Neural crest cell (in vitro differentiated cells): Measurements from ENCODE around the gene NSD2. TPM values are rescaled to one million over a fixed set of nuclear protein-coding genes. Genes with fewer than 3 reads are reported as not detected.

Source experiments
- DNase-seq: peaks from one replicate; pipeline ENCODE4 v3.0.0; 2021; ENCODE audit warnings: low read depth, mixed read lengths, low spot score
- H3K27ac Mint-ChIP-seq: one replicate; pipeline ENCODE4 v1.8.0; 2021; ENCODE audit warnings: mild to moderate bottlenecking, mixed read lengths; ENCODE audit not compliant: unreplicated experiment
- H3K27me3 Mint-ChIP-seq: 2 replicates; pipeline ENCODE4 v1.8.0; 2021; ENCODE audit warnings: low read depth, mild to moderate bottlenecking, mixed read lengths
- H3K36me3 Mint-ChIP-seq: 2 replicates; pipeline ENCODE4 v1.8.0; 2021; ENCODE audit warnings: low read depth, mild to moderate bottlenecking, mixed read lengths
- H3K4me1 Mint-ChIP-seq: 2 replicates; pipeline ENCODE4 v1.8.0; 2021; ENCODE audit warnings: mixed read lengths
- H3K4me3 Mint-ChIP-seq: one replicate; pipeline ENCODE4 v1.8.0; 2021; ENCODE audit warnings: mild to moderate bottlenecking, mixed read lengths
- H3K9me3 Mint-ChIP-seq: 2 replicates; pipeline ENCODE4 v1.8.0; 2021; ENCODE audit warnings: mixed read lengths
- total RNA-seq: library from RNA; stranded (reverse); gene quantifications from 2 replicates; pipeline ENCODE4 v1.2.1, GENCODE V29; 2021
- TF ChIP-seq, protein P1 (sequence below): fragments of 200-600 bp; sonication (generic); conservative IDR thresholded peaks from 2 replicates; pipeline ENCODE4 v1.5.0; 2021; ENCODE audit warnings: antibody characterized with exemption, mild to moderate bottlenecking

NSD2 gene
- total RNA-seq, 1 donor from 2014 or later, result 274 TPM

DNA sequence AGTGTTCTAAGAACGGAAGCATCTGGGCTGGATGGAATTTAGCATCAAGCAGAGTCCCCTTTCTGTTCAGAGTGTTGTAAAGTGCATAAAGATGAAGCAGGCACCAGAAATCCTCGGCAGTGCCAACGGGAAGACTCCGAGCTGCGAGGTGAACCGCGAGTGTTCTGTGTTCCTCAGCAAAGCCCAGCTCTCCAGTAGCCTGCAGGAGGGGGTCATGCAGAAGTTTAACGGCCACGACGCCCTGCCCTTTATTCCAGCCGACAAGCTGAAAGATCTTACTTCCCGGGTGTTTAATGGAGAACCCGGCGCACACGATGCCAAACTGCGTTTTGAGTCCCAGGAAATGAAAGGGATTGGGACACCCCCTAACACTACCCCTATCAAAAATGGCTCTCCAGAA, 29.4 kb downstream of the NSD2 start:
- Mint-ChIP-seq H3K27me3 (no peaks in the 10 kb centered on the region), H3K9me3 (no peaks in the 10 kb centered on the region), H3K4me1 (peaks cover 11% of the 10 kb centered on the region), H3K4me3 (no peak overlapping the region), H3K36me3 (peaks cover 8% of the 10 kb centered on the region), H3K27ac (peak overlapping the region; percentile 1)
- TF ChIP-seq, protein P1, sequence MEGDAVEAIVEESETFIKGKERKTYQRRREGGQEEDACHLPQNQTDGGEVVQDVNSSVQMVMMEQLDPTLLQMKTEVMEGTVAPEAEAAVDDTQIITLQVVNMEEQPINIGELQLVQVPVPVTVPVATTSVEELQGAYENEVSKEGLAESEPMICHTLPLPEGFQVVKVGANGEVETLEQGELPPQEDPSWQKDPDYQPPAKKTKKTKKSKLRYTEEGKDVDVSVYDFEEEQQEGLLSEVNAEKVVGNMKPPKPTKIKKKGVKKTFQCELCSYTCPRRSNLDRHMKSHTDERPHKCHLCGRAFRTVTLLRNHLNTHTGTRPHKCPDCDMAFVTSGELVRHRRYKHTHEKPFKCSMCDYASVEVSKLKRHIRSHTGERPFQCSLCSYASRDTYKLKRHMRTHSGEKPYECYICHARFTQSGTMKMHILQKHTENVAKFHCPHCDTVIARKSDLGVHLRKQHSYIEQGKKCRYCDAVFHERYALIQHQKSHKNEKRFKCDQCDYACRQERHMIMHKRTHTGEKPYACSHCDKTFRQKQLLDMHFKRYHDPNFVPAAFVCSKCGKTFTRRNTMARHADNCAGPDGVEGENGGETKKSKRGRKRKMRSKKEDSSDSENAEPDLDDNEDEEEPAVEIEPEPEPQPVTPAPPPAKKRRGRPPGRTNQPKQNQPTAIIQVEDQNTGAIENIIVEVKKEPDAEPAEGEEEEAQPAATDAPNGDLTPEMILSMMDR, result no peak
- DNase-seq, result no peak

GRCh38 chr4:1901127-1901526, 29.9 kb downstream of the NSD2 start:
- peaks cover 8% of the 10 kb centered on the region for H3K36me3 Mint-ChIP-seq
- TF ChIP-seq, protein P1, result no peak

DNA sequence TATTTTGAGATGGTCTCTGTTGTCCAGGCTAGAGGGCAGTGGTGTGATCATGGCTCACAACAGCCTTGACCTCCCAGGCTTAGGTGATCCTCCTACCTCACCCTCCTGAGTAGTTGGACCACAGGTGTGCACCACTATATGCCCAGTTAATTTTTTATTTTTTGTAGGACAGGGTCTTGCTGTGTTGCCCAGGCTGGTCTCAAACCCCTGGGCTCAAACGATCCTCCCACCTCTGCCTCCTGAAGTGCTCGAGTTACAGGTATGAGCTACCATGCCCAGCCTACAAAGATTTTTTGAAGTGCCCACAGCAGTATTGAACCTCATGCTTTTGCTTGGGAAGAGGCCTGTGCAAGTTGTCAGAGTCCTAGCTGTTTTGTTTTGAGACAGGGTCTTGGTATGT, 31.1 kb downstream of the NSD2 start:
- no peak overlapping the region for H3K27ac Mint-ChIP-seq
- no peak overlapping the region for H3K4me3 Mint-ChIP-seq
- H3K27me3 Mint-ChIP-seq, result no peaks in the 10 kb centered on the region
- TF ChIP-seq, protein P1, result no peak
- H3K4me1 Mint-ChIP-seq, result peaks cover 14% of the 10 kb centered on the region
- peaks cover 8% of the 10 kb centered on the region for H3K36me3 Mint-ChIP-seq
- no peak for DNase-seq
- H3K9me3 Mint-ChIP-seq, result no peaks in the 10 kb centered on the region

More at GRCh38 chr4:1901127-1901526, 29.9 kb downstream of the NSD2 start:
- H3K4me3 Mint-ChIP-seq, result no peak overlapping the region
- DNase-seq, result no peak
- no peaks in the 10 kb centered on the region for H3K9me3 Mint-ChIP-seq
- H3K27me3 Mint-ChIP-seq, result no peaks in the 10 kb centered on the region
- H3K27ac Mint-ChIP-seq, result peak overlapping the region; percentile 1
- H3K4me1 Mint-ChIP-seq, result peaks cover 11% of the 10 kb centered on the region

DNA sequence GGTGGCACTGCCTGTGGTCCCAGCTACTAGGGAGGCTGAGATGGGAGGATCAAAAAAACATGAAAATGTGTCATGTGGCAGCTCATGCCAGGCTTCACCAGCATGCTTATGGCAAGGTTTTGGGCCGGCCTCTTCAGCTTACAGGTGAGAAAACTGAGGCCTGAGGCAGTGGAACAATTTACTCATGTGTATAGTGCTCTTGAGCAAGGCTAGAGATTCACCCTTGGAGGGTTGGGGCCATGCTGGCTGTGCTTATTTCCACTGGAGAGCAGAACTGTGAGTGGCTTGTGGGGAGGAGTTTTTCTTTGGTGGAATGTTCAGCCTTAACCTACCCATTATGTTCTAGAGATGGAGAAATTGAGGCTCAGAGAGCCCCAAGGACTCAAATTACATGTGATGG, 31.8 kb downstream of the NSD2 start:
- Mint-ChIP-seq H3K4me3 (no peak overlapping the region), H3K36me3 (peaks cover 9% of the 10 kb centered on the region), H3K4me1 (peaks cover 16% of the 10 kb centered on the region), H3K27ac (no peak overlapping the region), H3K27me3 (no peaks in the 10 kb centered on the region), H3K9me3 (no peaks in the 10 kb centered on the region)
- no peak for DNase-seq
- TF ChIP-seq, protein P1, result no peak

DNA sequence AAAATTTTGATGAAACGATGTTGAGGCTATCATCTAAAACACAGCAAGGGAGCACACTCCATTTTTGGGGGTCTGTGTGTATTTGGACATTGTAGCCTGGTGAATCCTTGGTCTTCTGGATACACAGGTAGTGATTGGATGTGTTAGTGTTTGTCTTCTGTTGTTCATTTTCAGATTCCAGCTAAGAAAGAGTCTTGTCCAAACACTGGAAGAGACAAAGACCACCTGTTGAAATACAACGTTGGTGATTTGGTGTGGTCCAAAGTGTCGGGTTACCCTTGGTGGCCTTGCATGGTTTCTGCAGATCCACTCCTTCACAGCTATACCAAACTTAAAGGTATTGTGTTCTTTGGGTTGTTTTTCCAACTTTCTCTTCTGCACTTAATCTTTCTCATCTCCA, 32.8 kb downstream of the NSD2 start:
- H3K4me1 Mint-ChIP-seq, result peaks cover 16% of the 10 kb centered on the region
- H3K27me3 Mint-ChIP-seq, result no peaks in the 10 kb centered on the region
- no peak overlapping the region for H3K4me3 Mint-ChIP-seq
- H3K27ac Mint-ChIP-seq, result no peak overlapping the region
- H3K9me3 Mint-ChIP-seq, result no peaks in the 10 kb centered on the region
- TF ChIP-seq, protein P1, result no peak
- peaks cover 12% of the 10 kb centered on the region for H3K36me3 Mint-ChIP-seq
- DNase-seq, result no peak
